ENCODE measurements around the gene CYP1A2. TPM values are rescaled to one million over a fixed set of nuclear protein-coding genes. Genes with fewer than 3 reads are reported as not detected.

The CYP1A2 gene
- total RNA-seq = not detected

- CTCF ChIA-PET = interaction anchor here (1.0 to 1.3 kb wide), 2 partner anchors 20 to 22 kb away, joined by 3 to 4 read pairs; no protein-coding TSS in a partner anchor
- no peaks in the 10 kb centered on the region for H3K4me1 Mint-ChIP-seq (ENCODE audit: low read depth)
- no peaks in the 10 kb centered on the region for H3K27me3 Mint-ChIP-seq
- no peaks in the 10 kb centered on the region for H3K9me3 Mint-ChIP-seq
- no peak for DNase-seq
- H3K4me3 Mint-ChIP-seq = no peak within 1 kb of the TSS
- POLR2A ChIA-PET = no interaction called here
- no peaks in the 10 kb centered on the region for H3K36me3 Mint-ChIP-seq
- H3K27ac Mint-ChIP-seq = no peak within 1 kb of the TSS
- intact Hi-C loops (cut with micrococcal nuclease) = no loop called here
These were observed at the start of gene CYP1A2 for GRCh38 chr15:74748322-74748946. Gene CYP1A2 (plus strand): TSS chr15:74748845. CDS start chr15:74749739, 894 bp downstream.

- no peaks in the 10 kb centered on the region for H3K9me3 Mint-ChIP-seq
- H3K4me3 Mint-ChIP-seq = no peak overlapping the region
- ChIA-PET POLR2A (no interaction called here), CTCF (no interaction called here)
- H3K27ac Mint-ChIP-seq = no peak overlapping the region
- H3K4me1 Mint-ChIP-seq (ENCODE audit: low read depth) = peaks cover 4% of the 10 kb centered on the region
- DNase-seq = no peak
- H3K27me3 Mint-ChIP-seq = peaks cover 10% of the 10 kb centered on the region
- H3K36me3 Mint-ChIP-seq = no peaks in the 10 kb centered on the region
- intact Hi-C loops (cut with micrococcal nuclease) = no loop called here
These were observed 39.6 kb upstream of the CYP1A2 start for GRCh38 chr15:74709011-74709410.

GRCh38 chr15:74709892-74710291, 38.8 kb upstream of the CYP1A2 start:
- intact Hi-C loops (cut with micrococcal nuclease) = no loop called here
- POLR2A ChIA-PET = no interaction called here
- CTCF ChIA-PET = interaction anchor here (0.7 kb wide), 1 partner anchor 308 kb away, joined by 3 read pairs; no protein-coding TSS in a partner anchor
- H3K9me3 Mint-ChIP-seq = no peaks in the 10 kb centered on the region
- no peak for DNase-seq
- H3K27me3 Mint-ChIP-seq = peaks cover 10% of the 10 kb centered on the region
- H3K4me1 Mint-ChIP-seq (ENCODE audit: low read depth) = peaks cover 4% of the 10 kb centered on the region
- no peak overlapping the region for H3K4me3 Mint-ChIP-seq
- no peak overlapping the region for H3K27ac Mint-ChIP-seq
- H3K36me3 Mint-ChIP-seq = no peaks in the 10 kb centered on the region

GRCh38 chr15:74710319-74711094, 38.1 kb upstream of the CYP1A2 start:
- peaks cover 7% of the 10 kb centered on the region for H3K27me3 Mint-ChIP-seq
- no peak overlapping the region for H3K27ac Mint-ChIP-seq
- H3K4me3 Mint-ChIP-seq = no peak overlapping the region
- no peaks in the 10 kb centered on the region for H3K36me3 Mint-ChIP-seq
- H3K4me1 Mint-ChIP-seq (ENCODE audit: low read depth) = peaks cover 4% of the 10 kb centered on the region
- H3K9me3 Mint-ChIP-seq = no peaks in the 10 kb centered on the region
- DNase-seq = no peak
- intact Hi-C loops (cut with micrococcal nuclease) = no loop called here
- ChIA-PET CTCF (interaction anchor here (0.7 kb wide), 1 partner anchor 307 kb away, joined by 3 read pairs; no protein-coding TSS in a partner anchor), POLR2A (no interaction called here)

- ChIA-PET POLR2A (no interaction called here), CTCF (no interaction called here)
- H3K27ac Mint-ChIP-seq = no peak overlapping the region
- no peaks in the 10 kb centered on the region for H3K9me3 Mint-ChIP-seq
- no peak for DNase-seq
- H3K36me3 Mint-ChIP-seq = no peaks in the 10 kb centered on the region
- peaks cover 4% of the 10 kb centered on the region for H3K4me1 Mint-ChIP-seq (ENCODE audit: low read depth)
- no peak overlapping the region for H3K4me3 Mint-ChIP-seq
- H3K27me3 Mint-ChIP-seq = peaks cover 2% of the 10 kb centered on the region
- intact Hi-C loops (cut with micrococcal nuclease) = no loop called here
These were observed 36.3 kb upstream of the CYP1A2 start for GRCh38 chr15:74712311-74712710.

GRCh38 chr15:74716651-74717050, 32.0 kb upstream of the CYP1A2 start:
- DNase-seq = no peak
- Mint-ChIP-seq H3K27me3 (no peaks in the 10 kb centered on the region), H3K4me3 (no peak overlapping the region), H3K27ac (no peak overlapping the region), H3K36me3 (no peaks in the 10 kb centered on the region), H3K9me3 (no peaks in the 10 kb centered on the region), H3K4me1 (ENCODE audit: low read depth) (no peaks in the 10 kb centered on the region)
- ChIA-PET CTCF (no interaction called here), POLR2A (interaction anchor here (1.0 kb wide), 1 partner anchor 10 kb away, joined by 3 read pairs; no protein-coding TSS in a partner anchor)
- intact Hi-C loops (cut with micrococcal nuclease) = no loop called here

GRCh38 chr15:74722591-74722990, 26.1 kb upstream of the CYP1A2 start:
- Mint-ChIP-seq H3K27ac (no peak overlapping the region), H3K4me3 (no peak overlapping the region), H3K4me1 (ENCODE audit: low read depth) (peaks cover 8% of the 10 kb centered on the region), H3K27me3 (peaks cover 6% of the 10 kb centered on the region), H3K36me3 (no peaks in the 10 kb centered on the region), H3K9me3 (no peaks in the 10 kb centered on the region)
- no peak for DNase-seq
- ChIA-PET CTCF (no interaction called here), POLR2A (no interaction called here)
- intact Hi-C loops (cut with micrococcal nuclease) = no loop called here

- POLR2A ChIA-PET = no interaction called here
- H3K27me3 Mint-ChIP-seq = peaks cover 6% of the 10 kb centered on the region
- CTCF ChIA-PET = no interaction called here
These were observed 25.5 kb upstream of the CYP1A2 start for GRCh38 chr15:74723187-74723586.

GRCh38 chr15:74723754-74724334, 24.8 kb upstream of the CYP1A2 start:
- no peak for DNase-seq
- no peak overlapping the region for H3K27ac Mint-ChIP-seq
- intact Hi-C loops (cut with micrococcal nuclease) = no loop called here

More at GRCh38 chr15:74723187-74723586, 25.5 kb upstream of the CYP1A2 start:
- intact Hi-C loops (cut with micrococcal nuclease) = no loop called here
- H3K9me3 Mint-ChIP-seq = no peaks in the 10 kb centered on the region
- no peak overlapping the region for H3K27ac Mint-ChIP-seq
- peaks cover 8% of the 10 kb centered on the region for H3K4me1 Mint-ChIP-seq (ENCODE audit: low read depth)
- H3K4me3 Mint-ChIP-seq = no peak overlapping the region
- no peak for DNase-seq
- no peaks in the 10 kb centered on the region for H3K36me3 Mint-ChIP-seq

GRCh38 chr15:74724570-74725224, 23.9 kb upstream of the CYP1A2 start:
- POLR2A ChIA-PET = interaction anchor here (1.0 kb wide), 1 partner anchor 109 kb away, joined by 3 read pairs; the partner anchor contains the start of gene CLK3
- Mint-ChIP-seq H3K9me3 (no peaks in the 10 kb centered on the region), H3K4me3 (peak overlapping the region; percentile 56), H3K27me3 (peaks cover 6% of the 10 kb centered on the region), H3K27ac (no peak overlapping the region), H3K4me1 (ENCODE audit: low read depth) (peaks cover 8% of the 10 kb centered on the region), H3K36me3 (no peaks in the 10 kb centered on the region)
- intact Hi-C loops (cut with micrococcal nuclease) = no loop called here
- CTCF ChIA-PET = interaction anchor here (1.0 to 3.8 kb wide), 6 partner anchors 44 to 103 kb away, joined by 3 to 13 read pairs (median 4); no protein-coding TSS in a partner anchor
- DNase-seq = no peak

More at GRCh38 chr15:74723754-74724334, 24.8 kb upstream of the CYP1A2 start:
- Mint-ChIP-seq H3K4me1 (ENCODE audit: low read depth) (peaks cover 8% of the 10 kb centered on the region), H3K36me3 (no peaks in the 10 kb centered on the region), H3K4me3 (no peak overlapping the region), H3K27me3 (peaks cover 6% of the 10 kb centered on the region), H3K9me3 (no peaks in the 10 kb centered on the region)
- CTCF ChIA-PET = interaction anchor here (3.8 kb wide), 1 partner anchor 91 kb away, joined by 13 read pairs; no protein-coding TSS in a partner anchor
- POLR2A ChIA-PET = no interaction called here

GRCh38 chr15:74725225-74725774, 23.3 kb upstream of the CYP1A2 start, which contains the start of gene CYP1A1:
Gene CYP1A1 (minus strand): TSS chr15:74725528. CDS start chr15:74723097, 2,431 bp downstream.
- ChIA-PET CTCF (interaction anchor here (0.6 to 3.8 kb wide), 8 partner anchors 43 to 346 kb away, joined by 3 to 13 read pairs (median 4); no protein-coding TSS in a partner anchor), POLR2A (interaction anchor here (1.0 to 2.0 kb wide), 2 partner anchors 29 to 110 kb away, joined by 3 to 4 read pairs; partner anchors contain the start of genes CLK3 and EDC3)
- intact Hi-C loops (cut with micrococcal nuclease) = no loop called here
- no peaks in the 10 kb centered on the region for H3K9me3 Mint-ChIP-seq
- peaks cover 10% of the 10 kb centered on the region for H3K27me3 Mint-ChIP-seq
- DNase-seq = peak; percentile 48
- no peaks in the 10 kb centered on the region for H3K36me3 Mint-ChIP-seq
- peaks cover 8% of the 10 kb centered on the region for H3K4me1 Mint-ChIP-seq (ENCODE audit: low read depth)
- no peak within 1 kb of the TSS for H3K27ac Mint-ChIP-seq
- H3K4me3 Mint-ChIP-seq = peak within 1 kb of the TSS; percentile 56

Measured in activated CD4-positive, alpha-beta memory T cell treated with anti-CD3 and anti-CD28 coated beads for 36 hours (primary cell).